ENCODE results near the gene ACSL3. TPM values are rescaled to one million over a fixed set of nuclear protein-coding genes. Genes with fewer than 3 reads are reported as not detected.
"Not testable (repeated sequence)": the region's sequence is repeated elsewhere in the genome, so short reads cannot be mapped to it uniquely, and the experiment has no call there.

The ACSL3 gene
- total RNA-seq, 1 donor from 2014 or later = 87.0 TPM

DNA sequence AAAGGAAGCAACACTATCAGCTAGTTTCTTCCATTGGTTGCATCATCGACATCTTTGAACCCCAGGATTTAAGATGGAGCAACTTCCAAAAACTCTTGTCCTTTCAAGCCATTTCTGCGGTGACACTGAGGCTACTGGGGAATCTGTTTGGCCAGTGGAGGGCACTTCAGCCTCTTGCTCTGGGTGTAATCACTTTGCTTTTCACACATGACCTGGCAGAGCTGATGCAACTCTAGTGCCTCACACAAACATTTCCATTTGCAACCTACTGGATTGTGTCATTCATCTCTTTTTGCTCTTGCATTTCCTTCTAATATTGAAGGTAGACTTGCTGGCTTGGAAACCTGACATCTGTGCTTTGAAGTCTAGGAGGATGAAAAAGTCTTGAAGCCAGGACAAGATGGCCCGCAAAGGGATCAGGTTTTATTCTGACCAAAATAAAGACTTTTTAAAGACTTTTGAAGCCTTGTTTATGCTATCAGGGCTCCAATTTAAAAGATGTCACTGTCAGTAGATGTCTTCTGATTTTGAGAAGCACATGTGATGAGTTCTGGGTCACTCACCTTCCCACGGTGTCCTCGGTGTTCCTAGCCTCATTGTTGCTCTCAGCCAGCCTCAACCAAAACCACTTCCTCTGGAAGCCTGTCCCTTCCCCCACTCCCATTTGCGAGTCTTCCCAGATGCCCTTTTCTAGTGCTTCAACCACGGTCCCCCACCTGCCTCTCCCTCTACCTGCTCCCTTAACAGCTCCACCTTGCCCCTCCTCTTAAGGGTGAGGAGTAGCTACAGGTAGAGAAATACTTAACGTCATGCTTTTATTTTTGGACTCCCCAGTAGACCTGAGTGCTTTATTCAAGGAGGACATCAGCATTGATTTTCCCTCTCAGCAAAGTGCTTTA is 121.4 kb downstream of the ACSL3 start:
- H3K4me1 Mint-ChIP-seq (ENCODE audit: low read depth, unreplicated experiment) = no peaks in the 10 kb centered on the region
- peak overlapping the region; percentile 87 for H3K27ac Mint-ChIP-seq (ENCODE audit: unreplicated experiment)
- TF ChIP-seq, protein P1, sequence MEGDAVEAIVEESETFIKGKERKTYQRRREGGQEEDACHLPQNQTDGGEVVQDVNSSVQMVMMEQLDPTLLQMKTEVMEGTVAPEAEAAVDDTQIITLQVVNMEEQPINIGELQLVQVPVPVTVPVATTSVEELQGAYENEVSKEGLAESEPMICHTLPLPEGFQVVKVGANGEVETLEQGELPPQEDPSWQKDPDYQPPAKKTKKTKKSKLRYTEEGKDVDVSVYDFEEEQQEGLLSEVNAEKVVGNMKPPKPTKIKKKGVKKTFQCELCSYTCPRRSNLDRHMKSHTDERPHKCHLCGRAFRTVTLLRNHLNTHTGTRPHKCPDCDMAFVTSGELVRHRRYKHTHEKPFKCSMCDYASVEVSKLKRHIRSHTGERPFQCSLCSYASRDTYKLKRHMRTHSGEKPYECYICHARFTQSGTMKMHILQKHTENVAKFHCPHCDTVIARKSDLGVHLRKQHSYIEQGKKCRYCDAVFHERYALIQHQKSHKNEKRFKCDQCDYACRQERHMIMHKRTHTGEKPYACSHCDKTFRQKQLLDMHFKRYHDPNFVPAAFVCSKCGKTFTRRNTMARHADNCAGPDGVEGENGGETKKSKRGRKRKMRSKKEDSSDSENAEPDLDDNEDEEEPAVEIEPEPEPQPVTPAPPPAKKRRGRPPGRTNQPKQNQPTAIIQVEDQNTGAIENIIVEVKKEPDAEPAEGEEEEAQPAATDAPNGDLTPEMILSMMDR (IDR thresholded peaks at IDR 0.05; ENCODE audit: partially characterized antibody, unreplicated experiment) = no peak
- no peaks in the 10 kb centered on the region for H3K9me3 Mint-ChIP-seq (ENCODE audit: unreplicated experiment)
- DNase-seq = no peak
- H3K36me3 Mint-ChIP-seq (ENCODE audit: unreplicated experiment) = peaks cover 7% of the 10 kb centered on the region
- no peak overlapping the region for H3K4me3 Mint-ChIP-seq (ENCODE audit: unreplicated experiment)
- H3K27me3 Mint-ChIP-seq (ENCODE audit: unreplicated experiment) = no peaks in the 10 kb centered on the region

DNA sequence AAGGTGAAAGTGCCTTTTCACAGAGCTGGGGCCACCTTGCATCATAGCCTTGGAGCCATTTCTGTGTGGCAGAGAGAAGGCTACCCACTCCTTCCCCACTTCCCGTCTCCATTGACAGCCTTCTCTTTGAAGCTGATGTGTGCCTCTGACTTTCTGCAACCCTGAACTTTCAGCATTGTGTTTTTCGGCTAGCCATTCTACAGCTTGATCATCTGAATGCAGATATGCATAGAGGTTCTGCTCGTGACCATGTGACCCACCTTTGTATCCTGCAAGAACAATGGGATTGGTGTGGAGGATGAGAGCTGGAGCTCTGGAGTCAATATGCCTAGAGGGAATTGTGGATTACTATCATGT is 122.1 kb downstream of the ACSL3 start:
- H3K27me3 Mint-ChIP-seq (ENCODE audit: unreplicated experiment) = no peaks in the 10 kb centered on the region
- H3K36me3 Mint-ChIP-seq (ENCODE audit: unreplicated experiment) = peaks cover 7% of the 10 kb centered on the region
- no peak overlapping the region for H3K4me3 Mint-ChIP-seq (ENCODE audit: unreplicated experiment)
- H3K27ac Mint-ChIP-seq (ENCODE audit: unreplicated experiment) = peak overlapping the region; percentile 87
- no peaks in the 10 kb centered on the region for H3K9me3 Mint-ChIP-seq (ENCODE audit: unreplicated experiment)
- no peak for DNase-seq
- no peaks in the 10 kb centered on the region for H3K4me1 Mint-ChIP-seq (ENCODE audit: low read depth, unreplicated experiment)
- TF ChIP-seq, protein P1 (IDR thresholded peaks at IDR 0.05; ENCODE audit: partially characterized antibody, unreplicated experiment) = no peak

DNA sequence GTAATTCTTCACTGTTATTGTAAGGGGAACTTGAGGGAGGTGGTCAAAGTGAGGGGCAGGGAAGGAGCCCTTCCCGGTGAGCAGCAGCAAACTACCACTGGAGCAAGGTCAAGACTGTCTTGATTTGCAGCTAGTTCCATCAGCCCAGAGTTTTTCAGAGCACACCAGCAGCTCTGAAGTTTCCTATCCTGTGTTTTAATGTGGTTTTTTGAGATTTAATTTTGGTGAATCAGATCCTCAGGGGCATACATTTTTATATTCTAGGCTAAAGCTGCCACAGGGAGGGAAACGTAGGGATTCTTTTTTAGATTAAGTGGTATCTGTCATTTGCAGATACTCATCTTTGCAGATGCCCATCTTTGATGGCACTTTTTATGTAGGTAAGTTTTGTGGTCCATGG is 124.1 kb downstream of the ACSL3 start:
- DNase-seq = no peak
- Mint-ChIP-seq H3K27ac (ENCODE audit: unreplicated experiment) (no peak overlapping the region), H3K4me1 (ENCODE audit: low read depth, unreplicated experiment) (no peaks in the 10 kb centered on the region), H3K36me3 (ENCODE audit: unreplicated experiment) (peaks cover 11% of the 10 kb centered on the region), H3K9me3 (ENCODE audit: unreplicated experiment) (peaks cover 1% of the 10 kb centered on the region), H3K27me3 (ENCODE audit: unreplicated experiment) (no peaks in the 10 kb centered on the region), H3K4me3 (ENCODE audit: unreplicated experiment) (no peak overlapping the region)
- TF ChIP-seq, protein P1 (IDR thresholded peaks at IDR 0.05; ENCODE audit: partially characterized antibody, unreplicated experiment) = no peak

DNA sequence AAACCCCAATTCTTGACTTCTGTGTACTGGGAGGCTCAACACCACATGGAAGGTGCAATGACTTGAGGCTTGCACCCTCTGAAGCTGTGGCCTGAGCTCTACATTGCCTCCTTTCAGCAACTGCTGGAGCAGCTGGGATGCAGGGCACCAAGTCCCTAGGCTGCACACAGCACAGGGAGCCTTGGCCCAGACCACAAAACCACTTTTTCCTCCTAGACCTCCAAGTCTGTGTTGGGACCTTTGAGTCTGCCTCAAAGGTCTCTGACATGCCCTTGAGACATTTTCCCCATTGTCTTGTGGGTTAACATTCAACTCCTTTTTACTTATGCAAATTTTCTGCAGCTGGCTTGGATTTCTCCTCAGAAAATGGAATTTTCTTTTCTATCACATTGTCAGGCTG is 128.6 kb downstream of the ACSL3 start:
- Mint-ChIP-seq H3K9me3 (ENCODE audit: unreplicated experiment) (peaks cover 1% of the 10 kb centered on the region), H3K27me3 (ENCODE audit: unreplicated experiment) (no peaks in the 10 kb centered on the region), H3K36me3 (ENCODE audit: unreplicated experiment) (peaks cover 14% of the 10 kb centered on the region), H3K4me3 (ENCODE audit: unreplicated experiment) (no peak overlapping the region), H3K27ac (ENCODE audit: unreplicated experiment) (no peak overlapping the region), H3K4me1 (ENCODE audit: low read depth, unreplicated experiment) (no peaks in the 10 kb centered on the region)
- no peak for DNase-seq
- TF ChIP-seq, protein P1 (IDR thresholded peaks at IDR 0.05; ENCODE audit: partially characterized antibody, unreplicated experiment) = no peak

DNA sequence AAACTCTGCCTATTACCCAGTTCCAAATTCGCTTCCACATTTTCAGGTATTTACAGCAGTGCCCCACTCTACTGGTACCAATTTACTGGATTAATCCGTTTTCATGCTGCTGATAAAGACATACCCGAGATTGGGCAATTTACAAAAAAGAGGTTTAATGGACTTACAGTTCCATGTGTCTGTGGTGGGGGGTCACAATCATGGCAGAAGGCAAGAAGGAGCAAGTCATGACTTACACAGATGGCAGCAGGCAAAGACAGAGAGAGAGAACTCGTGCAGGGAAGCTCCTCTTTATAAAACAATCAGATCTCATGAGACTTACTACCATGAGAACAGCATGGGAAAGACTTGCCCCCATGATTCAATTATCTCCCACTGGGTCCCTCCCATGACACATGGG is 129.4 kb downstream of the ACSL3 start:
- not testable (repeated sequence) for H3K4me3 Mint-ChIP-seq (ENCODE audit: unreplicated experiment); H3K4me1 Mint-ChIP-seq (ENCODE audit: low read depth, unreplicated experiment); DNase-seq; H3K27me3 Mint-ChIP-seq (ENCODE audit: unreplicated experiment); H3K27ac Mint-ChIP-seq (ENCODE audit: unreplicated experiment); H3K9me3 Mint-ChIP-seq (ENCODE audit: unreplicated experiment)
- peaks cover 14% of the 10 kb centered on the region for H3K36me3 Mint-ChIP-seq (ENCODE audit: unreplicated experiment)

Data from glutamatergic neuron (in vitro differentiated cells).